ENCODE results near the gene CERK.

The CERK gene

DNA sequence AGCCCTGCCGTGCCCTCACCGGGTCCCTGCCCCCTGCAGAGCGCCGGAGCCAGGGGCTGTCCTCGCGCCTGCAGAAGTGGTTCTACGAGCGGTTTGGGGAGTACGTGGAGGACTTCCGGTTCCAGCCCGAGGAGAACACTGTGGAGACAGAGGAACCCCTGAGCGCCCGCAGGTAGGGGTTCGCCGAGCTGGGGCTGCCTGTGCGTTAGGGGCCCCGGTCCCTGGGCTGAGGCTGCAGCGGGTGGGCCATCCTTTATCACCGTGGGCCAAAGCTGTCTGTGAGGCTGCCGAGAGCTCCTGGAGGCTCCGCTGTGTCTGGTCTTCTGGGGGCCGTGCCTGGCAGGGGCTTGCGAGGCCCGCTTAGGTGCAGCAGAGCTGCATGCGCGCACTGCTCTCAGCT lies 75.1 kb downstream of the CERK start:
- H3K4me3 ChIP-seq (ENCODE audit: low read depth, low read length), result no peak overlapping the region
- in situ Hi-C loops (cut with HindIII; ENCODE audit: low sequenced_read_pairs), result no loop called here
- no peak for DNase-seq (ENCODE audit: low read depth, low spot score)
- TF ChIP-seq, protein P1, sequence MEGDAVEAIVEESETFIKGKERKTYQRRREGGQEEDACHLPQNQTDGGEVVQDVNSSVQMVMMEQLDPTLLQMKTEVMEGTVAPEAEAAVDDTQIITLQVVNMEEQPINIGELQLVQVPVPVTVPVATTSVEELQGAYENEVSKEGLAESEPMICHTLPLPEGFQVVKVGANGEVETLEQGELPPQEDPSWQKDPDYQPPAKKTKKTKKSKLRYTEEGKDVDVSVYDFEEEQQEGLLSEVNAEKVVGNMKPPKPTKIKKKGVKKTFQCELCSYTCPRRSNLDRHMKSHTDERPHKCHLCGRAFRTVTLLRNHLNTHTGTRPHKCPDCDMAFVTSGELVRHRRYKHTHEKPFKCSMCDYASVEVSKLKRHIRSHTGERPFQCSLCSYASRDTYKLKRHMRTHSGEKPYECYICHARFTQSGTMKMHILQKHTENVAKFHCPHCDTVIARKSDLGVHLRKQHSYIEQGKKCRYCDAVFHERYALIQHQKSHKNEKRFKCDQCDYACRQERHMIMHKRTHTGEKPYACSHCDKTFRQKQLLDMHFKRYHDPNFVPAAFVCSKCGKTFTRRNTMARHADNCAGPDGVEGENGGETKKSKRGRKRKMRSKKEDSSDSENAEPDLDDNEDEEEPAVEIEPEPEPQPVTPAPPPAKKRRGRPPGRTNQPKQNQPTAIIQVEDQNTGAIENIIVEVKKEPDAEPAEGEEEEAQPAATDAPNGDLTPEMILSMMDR (IDR thresholded peaks at IDR 0.05; ENCODE audit: low read depth, low read length), result no peak

DNA sequence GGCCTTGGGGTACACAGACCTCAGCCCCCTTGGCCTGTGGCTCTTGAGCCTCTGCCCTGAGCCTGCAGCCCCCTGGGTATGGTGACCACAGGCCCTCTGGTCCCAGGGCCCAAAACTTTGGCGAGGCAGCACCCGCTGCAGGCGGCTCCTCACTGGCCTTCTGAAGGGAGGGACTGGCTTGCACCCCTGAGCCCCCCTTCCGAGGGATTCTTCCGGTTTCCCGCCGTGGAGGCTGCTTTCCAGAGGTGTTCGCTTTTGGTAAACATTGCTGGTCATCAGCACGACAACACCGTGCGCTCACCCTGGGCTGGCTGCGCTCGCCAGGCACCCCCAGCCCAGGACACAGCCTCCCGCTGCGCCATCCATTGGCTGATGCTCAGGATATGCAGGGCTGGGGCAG lies 75.8 kb downstream of the CERK start:
- TF ChIP-seq, protein P1 (IDR thresholded peaks at IDR 0.05; ENCODE audit: low read depth, low read length), result no peak

DNA sequence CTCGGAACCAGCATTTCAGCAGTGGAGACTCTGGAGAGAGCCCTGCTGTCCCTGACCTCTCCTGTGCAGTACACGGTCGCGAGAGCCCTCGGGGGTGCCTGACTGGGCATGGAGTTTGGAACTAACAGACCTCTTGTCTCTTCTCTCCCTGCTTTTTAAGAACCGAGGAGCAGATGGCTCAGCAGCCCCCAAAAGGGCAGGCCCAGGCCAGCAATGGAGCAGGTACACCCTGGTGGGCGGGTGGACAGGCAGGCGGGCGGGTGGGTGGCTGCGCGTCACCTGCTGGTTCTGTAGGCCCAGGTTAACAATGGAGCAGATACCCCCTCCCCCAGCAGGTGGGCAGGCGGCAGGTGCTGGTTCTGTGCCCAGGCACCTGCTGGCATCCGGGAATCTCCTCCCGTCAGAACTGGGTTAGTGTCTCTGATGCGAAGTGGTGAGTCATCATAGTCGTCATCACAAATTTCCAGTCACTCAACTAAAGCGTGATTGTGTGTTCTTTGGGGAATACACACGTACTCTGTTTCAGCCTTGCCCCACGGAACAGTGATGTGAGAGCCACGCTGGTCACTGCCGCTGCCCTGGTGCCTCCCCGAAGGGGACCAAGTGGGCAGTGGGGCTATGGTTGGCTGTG lies 76.7 kb downstream of the CERK start:
- DNase-seq (ENCODE audit: low read depth, low spot score), result peak; percentile 51
- H3K4me3 ChIP-seq (ENCODE audit: low read depth, low read length), result no peak overlapping the region
- in situ Hi-C loops (cut with HindIII; ENCODE audit: low sequenced_read_pairs), result no loop called here
- TF ChIP-seq, protein P1 (IDR thresholded peaks at IDR 0.05; ENCODE audit: low read depth, low read length), result no peak

More for the DNA sequence above, 75.8 kb downstream of the CERK start:
- DNase-seq (ENCODE audit: low read depth, low spot score), result no peak
- no peak overlapping the region for H3K4me3 ChIP-seq (ENCODE audit: low read depth, low read length)
- in situ Hi-C loops (cut with HindIII; ENCODE audit: low sequenced_read_pairs), result no loop called here

DNA sequence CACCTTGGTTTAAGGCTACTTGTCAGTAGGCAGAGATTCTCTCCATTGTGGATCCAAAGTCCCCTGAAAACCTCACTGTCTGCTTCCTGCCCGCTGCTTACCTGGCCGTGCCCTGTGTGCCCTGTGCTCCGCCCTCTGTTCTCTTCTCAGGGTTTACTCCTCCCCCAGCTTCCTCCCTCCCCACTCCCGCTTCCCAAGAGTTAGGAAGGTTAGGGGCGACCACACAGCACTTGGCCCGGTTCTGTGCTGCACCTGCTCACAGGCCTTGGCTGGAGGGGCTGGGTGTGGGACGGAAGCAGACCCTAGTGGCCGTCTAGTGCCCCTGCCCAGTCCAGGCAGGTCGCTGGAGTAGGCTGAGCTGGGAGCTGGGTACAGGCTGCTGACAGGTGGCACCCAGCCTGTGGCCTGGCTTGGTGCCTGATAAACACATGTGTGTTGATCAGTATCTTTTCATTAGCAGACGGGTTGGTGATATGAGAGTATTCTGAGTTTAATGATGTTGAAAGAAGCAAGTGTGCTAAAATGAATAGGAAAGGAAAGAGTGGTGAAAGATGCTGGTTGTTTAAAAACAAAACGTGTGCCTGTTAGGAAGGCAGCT lies 77.3 kb downstream of the CERK start:
- in situ Hi-C loops (cut with HindIII; ENCODE audit: low sequenced_read_pairs), result no loop called here
- no peak for DNase-seq (ENCODE audit: low read depth, low spot score)
- TF ChIP-seq, protein P1 (IDR thresholded peaks at IDR 0.05; ENCODE audit: low read depth, low read length), result no peak

DNA sequence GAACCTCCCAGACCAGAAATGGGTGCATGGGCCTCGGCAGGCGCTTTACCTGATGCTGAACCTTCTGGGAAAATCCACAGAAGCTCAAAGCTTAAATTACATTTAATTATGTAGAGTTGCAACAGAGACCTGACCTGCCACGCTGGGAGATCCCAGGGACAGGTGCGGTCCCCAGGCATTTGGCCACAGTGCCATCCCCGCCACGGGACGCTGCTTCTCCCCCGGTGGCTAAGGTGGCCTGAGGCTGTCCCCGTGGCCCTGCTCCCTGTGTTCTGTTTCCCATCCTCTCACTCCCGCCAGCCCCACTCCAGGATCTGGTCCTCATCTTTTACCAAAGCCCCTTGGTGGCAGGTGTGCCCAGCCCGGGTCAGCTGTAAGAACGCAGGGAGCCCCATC lies 78.3 kb downstream of the CERK start:
- in situ Hi-C loops (cut with HindIII; ENCODE audit: low sequenced_read_pairs), result no loop called here
- H3K4me3 ChIP-seq (ENCODE audit: low read depth, low read length), result no peak overlapping the region
- DNase-seq (ENCODE audit: low read depth, low spot score), result no peak
- TF ChIP-seq, protein P1 (IDR thresholded peaks at IDR 0.05; ENCODE audit: low read depth, low read length), result no peak

More for the DNA sequence above, 77.3 kb downstream of the CERK start:
- no peak overlapping the region for H3K4me3 ChIP-seq (ENCODE audit: low read depth, low read length)

DNA sequence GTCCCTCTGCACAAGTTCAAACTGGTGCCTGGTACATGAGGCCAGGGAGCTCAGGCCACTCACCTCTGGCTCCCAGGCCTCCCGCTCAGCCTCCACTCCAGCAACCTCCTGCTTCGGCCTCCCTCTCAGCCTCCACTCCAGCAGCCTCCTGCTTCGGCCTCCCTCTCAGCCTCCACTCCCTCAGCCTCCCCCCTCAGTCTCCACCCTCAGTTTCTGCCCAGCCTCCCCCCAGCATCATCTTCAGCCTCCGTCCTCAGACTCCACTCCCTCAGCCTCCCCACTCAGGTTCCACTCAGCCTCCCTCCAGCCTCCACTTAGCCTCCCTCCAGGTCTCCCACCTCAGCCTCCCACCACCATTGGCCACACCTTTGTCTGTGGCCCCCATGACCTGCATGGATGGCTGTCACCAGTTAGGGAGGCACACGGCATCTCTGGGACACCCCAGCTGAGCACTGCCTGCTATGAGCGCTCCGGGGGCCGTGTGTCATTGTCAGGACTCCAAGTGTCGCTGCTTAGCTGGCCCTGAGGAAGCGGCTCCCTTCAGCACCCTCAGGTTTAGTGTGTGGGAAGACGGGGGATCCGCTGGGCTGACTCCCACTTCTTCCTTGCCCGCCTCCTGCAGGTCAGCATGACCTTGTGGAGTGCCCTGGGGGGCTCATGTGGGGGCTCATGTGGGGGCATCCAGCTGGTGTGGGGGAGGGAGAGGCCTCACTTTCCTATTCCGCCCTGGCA lies 78.8 kb downstream of the CERK start:
- in situ Hi-C loops (cut with HindIII; ENCODE audit: low sequenced_read_pairs), result no loop called here
- TF ChIP-seq, protein P1 (IDR thresholded peaks at IDR 0.05; ENCODE audit: low read depth, low read length), result no peak
- no peak for DNase-seq (ENCODE audit: low read depth, low spot score)
- H3K4me3 ChIP-seq (ENCODE audit: low read depth, low read length), result no peak overlapping the region
